DMS53 treated with DMSO at 0.1 percent for 48 hours (cell line): ENCODE results near the gene RABL2B.

Experiments used
- DNase-seq: peaks from one replicate; lab custom pipeline; 2025; ENCODE audit not compliant: unreplicated experiment; lab: John Stamatoyannopoulos, UW

RABL2B gene

DNA sequence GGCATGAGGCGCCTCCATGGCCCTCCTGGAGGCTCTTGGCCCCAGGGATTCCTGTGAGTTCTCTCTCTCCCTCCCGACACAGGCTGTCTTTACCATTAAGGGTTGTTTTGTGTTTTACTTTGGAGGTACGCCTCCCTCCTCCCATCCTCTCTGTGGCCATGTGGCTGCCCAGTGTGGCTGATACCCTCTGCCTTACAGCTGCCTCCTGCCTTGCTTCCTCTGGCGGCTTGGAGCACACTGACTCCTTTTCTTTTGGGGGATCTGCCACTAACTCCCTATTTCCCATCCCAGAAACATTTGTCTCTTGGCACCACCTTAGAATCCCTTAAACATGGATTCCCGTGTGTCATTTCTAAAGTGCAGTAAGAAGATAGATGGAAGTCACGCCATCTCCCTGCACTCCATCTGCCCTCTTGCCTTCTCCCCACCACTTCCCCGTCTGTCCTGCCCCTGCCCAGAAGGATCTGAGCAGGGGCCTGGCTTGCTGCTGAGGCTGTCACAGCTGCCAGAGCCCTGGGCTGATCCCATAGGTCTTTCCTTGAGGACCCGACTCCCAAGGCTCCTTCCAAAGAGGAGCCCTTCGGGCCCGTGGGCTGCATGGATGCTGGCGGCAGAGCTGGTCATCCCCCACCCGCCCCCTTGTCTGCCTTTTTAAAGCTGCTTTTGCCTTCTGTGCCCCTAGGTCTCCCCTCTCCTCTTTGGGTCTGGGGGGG lies 60.6 kb downstream of the RABL2B start:
- DNase-seq, result no peak

DNA sequence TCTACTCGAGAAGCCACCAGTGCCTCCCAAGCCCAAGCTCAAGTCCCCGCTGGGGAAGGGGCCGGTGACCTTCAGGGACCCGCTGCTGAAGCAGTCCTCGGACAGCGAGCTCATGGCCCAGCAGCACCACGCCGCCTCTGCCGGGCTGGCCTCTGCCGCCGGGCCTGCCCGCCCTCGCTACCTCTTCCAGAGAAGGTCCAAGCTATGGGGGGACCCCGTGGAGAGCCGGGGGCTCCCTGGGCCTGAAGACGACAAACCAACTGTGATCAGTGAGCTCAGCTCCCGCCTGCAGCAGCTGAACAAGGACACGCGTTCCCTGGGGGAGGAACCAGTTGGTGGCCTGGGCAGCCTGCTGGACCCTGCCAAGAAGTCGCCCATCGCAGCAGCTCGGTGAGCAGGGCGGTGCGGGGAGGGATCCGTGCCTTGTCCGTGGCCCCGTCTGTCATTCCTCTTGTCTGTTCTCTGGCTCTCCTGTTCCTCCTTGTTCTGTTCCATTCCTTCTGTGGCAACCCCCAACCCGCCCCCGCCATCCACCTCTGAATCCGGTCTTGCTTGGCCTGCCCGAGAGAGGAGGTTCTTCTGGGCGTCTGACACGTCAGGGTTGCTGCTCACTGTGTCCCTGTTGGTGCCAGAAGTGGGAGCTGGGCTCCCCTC lies 61.3 kb downstream of the RABL2B start:
- no peak for DNase-seq

DNA sequence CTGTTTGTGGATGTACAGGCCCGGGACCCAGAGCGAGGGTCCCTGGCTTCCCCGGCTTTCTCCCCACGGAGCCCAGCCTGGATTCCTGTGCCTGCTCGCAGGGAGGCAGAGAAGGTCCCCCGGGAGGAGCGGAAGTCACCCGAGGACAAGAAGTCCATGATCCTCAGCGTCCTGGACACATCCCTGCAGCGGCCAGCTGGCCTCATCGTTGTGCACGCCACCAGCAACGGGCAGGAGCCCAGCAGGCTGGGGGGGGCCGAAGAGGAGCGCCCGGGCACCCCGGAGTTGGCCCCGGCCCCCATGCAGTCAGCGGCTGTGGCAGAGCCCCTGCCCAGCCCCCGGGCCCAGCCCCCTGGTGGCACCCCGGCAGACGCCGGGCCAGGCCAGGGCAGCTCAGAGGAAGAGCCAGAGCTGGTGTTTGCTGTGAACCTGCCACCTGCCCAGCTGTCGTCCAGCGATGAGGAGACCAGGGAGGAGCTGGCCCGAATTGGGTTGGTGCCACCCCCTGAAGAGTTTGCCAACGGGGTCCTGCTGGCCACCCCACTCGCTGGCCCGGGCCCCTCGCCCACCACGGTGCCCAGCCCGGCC lies 62.1 kb downstream of the RABL2B start:
- no peak for DNase-seq

- no peak for DNase-seq
Observed at GRCh38 chr22:50720301-50721256, 62.9 kb downstream of the RABL2B start.

- DNase-seq, result no peak
Observed at GRCh38 chr22:50719814-50720300, 63.6 kb downstream of the RABL2B start.

- DNase-seq, result no peak
Observed at GRCh38 chr22:50718352-50718709, 65.1 kb downstream of the RABL2B start.

DNA sequence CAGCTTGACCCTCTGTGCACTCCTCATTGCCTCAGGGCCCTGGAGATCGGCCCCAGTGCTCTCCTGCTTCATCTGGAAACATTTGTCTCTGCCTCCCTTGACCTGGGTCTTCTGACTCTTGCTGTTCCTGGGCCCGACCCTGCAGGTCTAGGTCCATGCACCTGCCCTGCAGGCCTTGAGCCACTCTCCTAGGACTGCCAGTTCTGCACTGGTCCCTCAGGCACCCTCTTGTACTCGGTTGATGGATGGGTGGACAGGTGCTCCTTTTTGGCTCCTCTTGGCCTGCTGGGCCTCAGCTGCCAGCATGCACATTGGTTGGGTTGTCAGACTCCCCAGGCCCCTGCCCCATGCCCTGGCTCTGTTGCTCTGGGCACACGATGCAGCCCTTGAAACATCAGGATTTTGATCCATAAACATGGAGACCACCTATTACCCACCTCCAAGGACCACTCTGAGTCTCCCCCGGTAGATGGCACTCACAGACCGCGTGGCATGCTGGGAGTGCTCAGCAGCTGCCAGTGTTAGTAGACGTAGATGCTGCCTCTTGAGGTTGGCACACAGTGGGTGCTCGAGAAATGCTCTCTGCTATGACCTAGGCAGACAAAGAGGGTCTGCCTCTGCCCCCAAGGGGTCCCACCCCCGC lies 65.6 kb downstream of the RABL2B start:
- no peak for DNase-seq
